ENCODE results near the gene ARL10.

Gene ARL10

GRCh38 chr5:176412517-176413254 lies 47.4 kb downstream of the ARL10 start:
- no peak for TF ChIP-seq CTCF (IDR thresholded peaks at IDR 0.05; ENCODE audit: insufficient read depth, low read depth, low read length, missing control alignments)
- DNase-seq (ENCODE audit: low read depth) = no peak
- no peak overlapping the region for H3K4me3 ChIP-seq (ENCODE audit: low read depth, low read length)

GRCh38 chr5:176413255-176413565 lies 47.9 kb downstream of the ARL10 start:
- no peak for TF ChIP-seq CTCF (IDR thresholded peaks at IDR 0.05; ENCODE audit: insufficient read depth, low read depth, low read length, missing control alignments)
- DNase-seq (ENCODE audit: low read depth) = no peak
- H3K4me3 ChIP-seq (ENCODE audit: low read depth, low read length) = no peak overlapping the region

GRCh38 chr5:176413709-176414191 lies 48.5 kb downstream of the ARL10 start:
- no peak for TF ChIP-seq CTCF (IDR thresholded peaks at IDR 0.05; ENCODE audit: insufficient read depth, low read depth, low read length, missing control alignments)
- DNase-seq (ENCODE audit: low read depth) = no peak
- no peak overlapping the region for H3K4me3 ChIP-seq (ENCODE audit: low read depth, low read length)

GRCh38 chr5:176414704-176415103 lies 49.4 kb downstream of the ARL10 start:
- TF ChIP-seq CTCF (IDR thresholded peaks at IDR 0.05; ENCODE audit: insufficient read depth, low read depth, low read length, missing control alignments) = no peak
- DNase-seq (ENCODE audit: low read depth) = no peak
- no peak overlapping the region for H3K4me3 ChIP-seq (ENCODE audit: low read depth, low read length)

- TF ChIP-seq CTCF (IDR thresholded peaks at IDR 0.05; ENCODE audit: insufficient read depth, low read depth, low read length, missing control alignments) = no peak
- no peak for DNase-seq (ENCODE audit: low read depth)
- peak overlapping the region; percentile 69 for H3K4me3 ChIP-seq (ENCODE audit: low read depth, low read length)
These were observed 50.1 kb downstream of the ARL10 start for GRCh38 chr5:176415240-176415951.

- DNase-seq (ENCODE audit: low read depth) = peak; percentile 92
- peak; percentile 81 for TF ChIP-seq CTCF (IDR thresholded peaks at IDR 0.05; ENCODE audit: insufficient read depth, low read depth, low read length, missing control alignments)
These were observed 51.0 kb downstream of the ARL10 start, which contains the start of gene CLTB for GRCh38 chr5:176415952-176416924. Gene CLTB (minus strand): TSS chr5:176416539. CDS start chr5:176416363, 176 bp downstream.

More at GRCh38 chr5:176415952-176416924, 51.0 kb downstream of the ARL10 start, which contains the start of gene CLTB:
- H3K4me3 ChIP-seq (ENCODE audit: low read depth, low read length) = peak within 1 kb of the TSS; percentile 69

All from GM12865 (cell line).